HG03060 (cell line): ENCODE measurements around the gene CLEC14A.

Experiments used
- ATAC-seq: cut with Tn5 transposase; IDR thresholded peaks from one replicate; pipeline ENCODE4 v1.9.1; 2021; ENCODE audit warnings: low read depth, moderate number of reproducible peaks; ENCODE audit not compliant: unreplicated experiment

CLEC14A gene

GRCh38 chr14:38207736-38208617, 47.9 kb downstream of the CLEC14A start, which contains the start of gene SSTR1:
TSS of gene SSTR1 (plus strand) at chr14:38207904. CDS start at chr14:38209390, 1,486 bp downstream.
- no peak for ATAC-seq

- ATAC-seq = no peak
Measured at GRCh38 chr14:38207377-38207735, 48.5 kb downstream of the CLEC14A start.

GRCh38 chr14:38206689-38207376, 49.1 kb downstream of the CLEC14A start:
- no peak for ATAC-seq

GRCh38 chr14:38205949-38206665, 49.8 kb downstream of the CLEC14A start:
- ATAC-seq = no peak

- no peak for ATAC-seq
Measured at GRCh38 chr14:38205119-38205813, 50.6 kb downstream of the CLEC14A start.

- ATAC-seq = no peak
Measured at GRCh38 chr14:38204719-38205115, 51.2 kb downstream of the CLEC14A start.
